ENCODE measurements around the gene TEX11. TPM values are rescaled to one million over a fixed set of nuclear protein-coding genes. Genes with fewer than 3 reads are reported as not detected.

TEX11 gene
- total RNA-seq, 1 donor from 2014 or later: not detected

DNA sequence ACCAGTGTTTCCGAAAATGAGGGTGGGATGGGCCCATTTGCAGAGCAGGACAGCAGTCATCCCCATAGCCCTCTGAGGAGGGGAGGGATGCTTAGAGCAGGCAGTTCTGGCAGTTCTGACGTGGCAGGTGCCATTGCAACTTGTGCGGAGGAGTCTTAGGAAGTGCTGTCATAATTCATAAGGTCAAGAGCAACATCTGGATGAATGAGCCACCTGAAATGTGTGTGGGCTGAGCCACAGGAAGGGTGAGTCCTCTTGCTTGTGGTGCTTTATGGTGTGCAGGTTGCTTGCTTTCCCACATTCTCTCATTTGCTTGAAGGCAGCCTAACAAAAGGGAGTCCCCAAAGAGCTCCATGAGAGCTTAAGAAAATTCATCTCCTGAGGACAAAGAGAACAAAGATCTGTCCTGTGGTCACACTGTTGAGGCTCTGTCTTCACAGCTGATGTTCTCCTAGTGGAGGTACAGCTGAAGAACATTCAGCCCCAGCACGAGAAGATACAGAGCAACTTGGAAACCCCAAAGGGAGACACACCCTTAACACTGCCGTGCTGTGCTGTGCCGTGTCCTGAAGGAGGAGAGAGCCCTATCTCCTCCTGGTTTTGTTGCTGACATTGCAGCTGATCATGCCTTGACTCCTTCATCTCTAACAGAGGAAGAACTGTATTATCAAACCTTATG, 403.6 kb downstream of the TEX11 start:
- intact Hi-C loops (cut with micrococcal nuclease): loop anchor here (10.0 kb wide), 1 partner anchor 50 kb away; no protein-coding TSS in a partner anchor

DNA sequence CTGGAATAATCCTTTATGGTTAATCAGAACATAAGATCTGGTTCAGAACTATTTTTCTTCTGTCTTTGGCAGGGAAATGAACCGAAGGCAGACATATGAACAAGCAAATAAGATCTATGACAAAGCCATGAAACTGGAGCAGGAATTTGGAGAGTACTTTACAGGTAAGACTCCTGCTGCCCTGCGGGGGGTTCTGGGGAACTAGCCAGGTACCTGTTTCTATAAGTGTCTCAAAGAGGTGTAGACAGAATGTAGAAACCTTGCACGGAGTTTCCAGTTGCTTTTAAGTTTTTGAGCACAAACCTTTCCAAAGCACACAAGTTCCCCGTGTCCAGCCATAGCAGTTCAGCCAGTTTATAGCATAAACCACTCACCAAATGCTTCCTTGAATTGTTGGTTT, 407.7 kb downstream of the TEX11 start:
- intact Hi-C loops (cut with micrococcal nuclease): loop anchor here (10.0 kb wide), 1 partner anchor 46 kb away; no protein-coding TSS in a partner anchor

DNA sequence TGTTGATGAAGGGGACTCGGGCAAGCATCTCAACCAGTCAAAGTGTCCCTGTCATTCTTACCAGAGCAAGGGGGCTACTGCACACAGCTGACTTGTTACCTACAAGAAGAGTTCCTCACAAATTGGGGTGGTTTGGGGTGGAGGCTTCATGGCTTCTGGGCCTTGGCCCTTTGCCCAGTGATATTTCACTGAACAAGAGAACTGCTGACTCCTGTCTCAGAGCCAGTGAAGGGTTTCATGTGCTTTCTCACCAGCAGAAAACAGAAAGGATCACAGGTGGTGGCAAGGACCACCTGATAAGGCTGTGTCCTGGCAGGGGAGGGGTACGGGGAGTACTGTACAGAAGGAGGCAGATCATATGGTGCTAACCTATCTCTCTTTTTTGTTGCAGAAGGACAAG, 410.4 kb downstream of the TEX11 start:
- intact Hi-C loops (cut with micrococcal nuclease): no loop called here

DNA sequence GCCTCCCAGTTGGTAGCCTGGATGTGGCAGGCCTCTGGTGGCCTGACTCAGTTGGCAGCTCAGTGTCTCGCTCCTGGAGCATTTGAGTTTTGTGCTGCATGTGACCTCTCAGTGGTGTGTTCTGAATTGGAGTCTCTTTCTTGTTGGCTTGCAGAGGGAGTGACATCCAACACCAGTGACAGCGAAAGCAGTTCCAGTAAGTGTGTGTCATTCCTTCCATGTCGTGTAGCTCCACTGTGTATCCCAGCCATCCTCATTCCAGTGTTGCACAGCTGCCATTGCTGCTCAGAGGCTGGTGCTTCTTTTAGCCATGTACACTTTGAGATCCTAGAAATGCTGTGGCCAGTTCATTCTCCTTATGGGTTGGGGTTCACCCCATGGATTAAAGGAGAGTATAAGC, 411.5 kb downstream of the TEX11 start:
- intact Hi-C loops (cut with micrococcal nuclease): no loop called here

DNA sequence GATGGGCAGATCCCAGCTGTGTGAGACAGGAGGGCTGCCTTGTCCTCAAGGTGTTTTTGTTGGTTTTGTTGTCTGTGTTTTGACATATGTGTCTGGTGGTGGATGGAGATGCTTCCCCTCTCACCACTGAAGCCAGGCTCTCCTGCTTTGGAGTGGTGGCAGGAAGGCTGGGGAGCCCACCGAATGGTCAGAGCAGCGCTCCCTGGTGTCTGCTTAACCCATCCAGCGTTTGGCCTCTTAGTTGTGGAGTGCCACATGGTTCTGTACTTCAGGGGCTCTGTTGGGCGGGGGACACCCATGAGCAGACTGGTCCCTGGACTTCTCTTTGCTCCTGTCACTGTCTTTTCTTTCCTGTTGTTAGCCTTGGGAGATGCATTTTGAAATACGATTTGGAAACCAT, 412.0 kb downstream of the TEX11 start:
- intact Hi-C loops (cut with micrococcal nuclease): no loop called here

DNA sequence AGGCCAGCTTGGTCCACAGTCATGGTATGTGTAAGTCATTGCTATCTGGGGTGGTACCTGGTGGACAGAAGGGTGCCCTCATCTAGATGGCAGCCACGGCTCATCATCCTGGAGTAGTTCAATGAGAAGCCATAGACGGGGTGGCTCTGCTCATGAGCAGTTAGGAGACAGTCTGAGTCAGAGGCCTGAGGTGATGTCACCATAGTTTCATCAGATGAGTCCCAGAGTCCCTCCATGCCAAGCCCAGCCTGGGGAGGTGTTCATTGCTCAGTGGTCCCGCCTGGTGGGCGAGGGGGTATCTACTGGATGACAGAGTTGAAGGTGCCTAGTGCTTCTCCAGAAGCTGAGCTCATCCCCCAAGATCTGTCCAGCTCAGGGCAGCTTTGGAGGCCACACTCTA, 414.1 kb downstream of the TEX11 start:
- intact Hi-C loops (cut with micrococcal nuclease): no loop called here

DNA sequence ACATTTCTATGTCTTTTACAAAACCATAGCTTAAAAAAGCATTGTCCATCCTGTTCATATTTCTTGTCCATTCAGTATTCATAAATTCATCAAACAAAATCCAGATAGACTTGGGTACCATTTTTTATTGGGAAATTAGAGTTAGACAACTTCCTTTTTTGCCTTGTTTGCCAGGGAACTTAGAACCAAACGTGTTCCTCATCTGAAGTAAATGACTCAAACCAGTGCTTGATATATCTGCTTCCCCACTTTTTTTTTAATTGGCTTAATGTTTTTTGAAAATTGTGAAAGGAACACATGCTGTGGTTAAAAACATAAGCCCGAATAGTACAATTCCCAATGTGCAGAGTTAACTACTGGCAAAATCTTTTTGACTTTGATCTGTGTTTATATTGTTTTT, 419.7 kb downstream of the TEX11 start:
- intact Hi-C loops (cut with micrococcal nuclease): no loop called here

DNA sequence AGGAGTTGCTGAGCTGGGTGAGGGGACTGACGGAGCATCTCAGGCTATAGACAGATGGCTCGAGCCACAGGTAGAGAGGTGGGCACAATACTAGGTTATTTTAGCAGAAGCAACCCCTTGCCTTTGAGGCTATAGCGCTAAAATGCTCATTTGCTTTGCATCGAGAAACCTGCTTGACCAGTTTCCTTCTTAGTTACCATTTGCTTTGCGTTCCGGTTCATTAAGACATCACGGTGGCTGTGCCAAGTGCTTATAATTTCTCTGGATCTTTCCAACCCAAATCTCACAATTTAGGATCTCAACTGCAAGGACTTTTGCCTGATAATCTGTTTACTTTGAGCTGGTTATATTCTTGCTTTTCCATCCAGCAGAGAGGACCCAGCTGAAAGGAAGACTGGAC, 423.0 kb downstream of the TEX11 start:
- intact Hi-C loops (cut with micrococcal nuclease): no loop called here

DNA sequence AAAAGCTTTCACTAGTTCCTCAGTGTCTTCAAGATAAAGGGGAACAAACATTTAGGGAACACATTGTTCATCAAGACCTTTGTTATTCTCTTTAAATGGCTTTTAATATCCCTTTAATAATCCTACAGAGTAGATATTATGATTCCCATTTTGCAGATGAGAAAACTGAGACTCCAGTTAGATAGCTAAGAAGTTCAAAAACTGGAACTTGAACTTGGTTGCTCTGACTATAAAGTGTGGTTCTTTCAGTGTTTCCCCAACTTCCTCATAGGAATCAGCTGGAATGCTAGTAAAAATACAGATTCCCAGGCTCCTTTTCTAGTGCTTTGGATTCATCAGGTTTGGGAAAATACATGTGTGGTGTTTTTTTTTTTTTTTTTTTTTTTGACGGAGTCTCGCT, 426.2 kb downstream of the TEX11 start:
- intact Hi-C loops (cut with micrococcal nuclease): no loop called here

DNA sequence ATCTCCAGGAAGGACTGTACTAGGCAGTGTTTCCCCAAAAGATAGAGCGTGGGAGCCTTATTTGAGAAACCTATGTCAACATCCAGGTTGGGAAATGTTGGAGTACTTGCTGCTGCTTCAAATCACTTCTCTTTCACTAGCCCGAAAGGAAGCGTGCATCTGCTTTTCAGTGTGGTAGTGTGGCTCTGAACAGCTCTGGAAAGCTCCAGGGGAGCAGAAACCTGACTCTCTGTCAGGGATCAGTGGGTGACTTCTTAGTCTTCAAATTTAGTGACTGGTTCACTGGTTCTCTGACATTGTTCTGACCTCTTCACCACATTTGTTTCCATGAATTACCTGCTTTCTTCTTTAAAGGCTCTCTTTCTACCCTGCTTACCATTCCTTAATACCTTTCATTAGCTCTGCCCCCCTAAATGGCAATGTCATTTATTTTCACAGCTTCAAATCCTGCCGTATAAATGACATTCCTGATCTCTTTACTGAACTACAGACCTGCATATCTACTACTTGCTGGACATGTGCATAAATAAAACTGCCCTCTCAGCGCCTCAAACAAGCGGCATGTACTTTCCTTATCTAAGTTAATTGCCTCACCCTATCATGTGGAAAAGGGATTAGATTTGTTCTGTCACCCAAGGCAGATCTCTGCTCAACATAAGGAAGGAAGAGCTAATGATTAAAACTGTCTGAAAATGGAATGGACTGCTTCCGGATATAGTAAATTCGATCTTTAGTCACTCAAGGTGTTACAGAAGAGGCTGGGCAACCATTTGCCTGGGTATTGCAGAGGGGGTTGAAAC, 426.8 kb downstream of the TEX11 start:
- intact Hi-C loops (cut with micrococcal nuclease): no loop called here

DNA sequence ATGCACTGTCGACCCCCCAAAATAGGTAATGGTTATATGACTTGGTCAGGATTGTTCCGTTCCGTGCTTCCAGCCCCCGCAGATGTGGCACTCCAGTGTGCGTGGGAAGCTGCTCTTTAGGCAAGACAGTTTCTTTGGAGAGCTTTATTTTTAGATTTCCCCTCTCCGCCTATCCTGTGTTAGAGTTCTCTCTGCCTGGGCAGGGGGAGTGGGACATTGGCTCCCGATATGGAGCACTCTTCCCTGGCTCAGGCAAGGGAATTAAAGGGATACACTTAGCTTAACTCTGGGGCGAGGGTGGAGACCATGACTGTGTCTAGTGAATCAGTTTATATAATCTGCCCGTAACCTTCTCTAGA, 427.9 kb downstream of the TEX11 start:
- intact Hi-C loops (cut with micrococcal nuclease): no loop called here

DNA sequence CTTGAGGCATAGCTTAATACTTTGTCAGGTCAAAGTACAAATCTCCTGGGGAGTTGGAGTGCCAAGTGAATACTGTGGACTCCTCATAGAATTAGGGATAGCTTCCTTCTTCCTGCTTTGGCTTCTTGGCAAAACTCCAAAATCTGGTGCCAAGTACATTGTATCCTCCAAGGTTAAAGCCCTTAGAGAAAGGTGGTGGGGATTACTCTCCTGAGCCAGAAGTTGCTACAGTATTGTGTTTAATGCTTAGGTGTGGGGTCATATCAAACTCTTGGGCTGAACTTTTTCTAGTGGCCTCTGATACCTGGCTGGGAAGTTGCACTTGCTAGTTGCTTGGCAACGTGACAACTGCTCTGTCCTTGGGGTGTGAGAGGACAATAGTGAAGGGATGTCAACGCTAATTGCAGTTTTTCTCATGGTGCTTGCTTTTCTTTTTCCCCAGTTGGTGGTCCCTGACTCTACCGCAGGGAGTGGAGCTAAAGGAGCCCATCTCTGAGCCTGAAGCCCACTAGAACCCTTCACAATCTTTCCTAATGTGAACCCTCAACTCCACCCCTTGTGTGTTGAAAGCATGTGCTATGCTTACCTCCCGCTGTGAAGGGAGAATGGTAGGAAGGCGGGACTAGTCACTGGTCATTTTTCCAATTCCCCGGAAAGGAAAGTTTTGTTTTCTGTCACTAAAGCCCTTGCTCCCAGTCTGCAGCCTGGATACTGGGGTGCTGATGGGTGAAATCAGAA, 428.4 kb downstream of the TEX11 start:
- intact Hi-C loops (cut with micrococcal nuclease): no loop called here

DNA sequence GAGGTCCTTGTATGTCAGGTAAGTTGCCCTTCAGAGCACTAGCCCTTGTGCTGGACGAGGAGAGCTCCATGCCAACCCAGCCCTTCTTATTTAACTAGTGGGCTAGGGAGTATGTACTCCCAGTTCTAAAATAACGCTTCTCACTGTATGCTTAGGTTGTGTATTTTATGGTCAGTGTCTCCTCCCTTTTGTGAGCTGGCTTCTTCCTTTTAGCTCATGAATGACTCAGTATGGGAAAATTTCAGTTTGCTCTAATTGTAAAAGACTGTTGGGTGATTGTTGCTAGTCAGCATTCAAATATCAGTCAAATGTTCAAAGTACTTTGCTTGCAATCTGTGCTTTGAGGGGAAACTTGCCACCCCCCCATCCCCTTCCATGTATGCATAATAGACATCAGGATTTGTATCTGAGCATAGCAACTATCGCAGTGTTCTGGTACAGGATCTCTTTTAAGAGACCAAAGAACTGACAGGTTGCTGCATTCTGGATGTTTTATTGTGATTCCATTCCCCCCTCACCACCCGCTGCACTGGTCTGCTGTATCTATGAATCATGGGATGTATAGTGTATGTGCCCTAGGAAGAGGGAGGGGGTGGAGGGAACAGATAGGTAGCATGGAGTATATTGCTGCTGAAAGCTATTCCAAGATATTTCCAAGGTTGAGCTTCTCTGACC, 429.1 kb downstream of the TEX11 start:
- intact Hi-C loops (cut with micrococcal nuclease): no loop called here

Other genes with a start within 250 kb of the TEX11 start
- gene SLC7A3, start 22.4 kb upstream of the TEX11 start, total RNA-seq: not detected in 2 replicates
- gene SNX12, start 159.6 kb upstream of the TEX11 start, total RNA-seq: 46.2 and 48.2 TPM in 2 replicates
- 8.4 and 10.3 TPM in 2 replicates for gene FOXO4, start 187.1 kb upstream of the TEX11 start, total RNA-seq
- 21.1 and 24.6 TPM in 2 replicates for gene CXorf65, start 198.0 kb upstream of the TEX11 start, total RNA-seq
- 502 and 503 TPM in 2 replicates for gene IL2RG, start 202.9 kb upstream of the TEX11 start, total RNA-seq
- gene MED12, start 209.9 kb upstream of the TEX11 start, total RNA-seq: 54.7 and 63.0 TPM in 2 replicates
- gene NLGN3, start 236.1 kb upstream of the TEX11 start, total RNA-seq: 1.3 TPM in 2 replicates

Data from T-helper 2 cell treated with Interferon-gamma antibody and Interleukin-4, amounts not matched to agents 100 ng/mL and 5 ng/mL, for 36 hours (primary cell).